HepG2 (cell line): Measurements from ENCODE around the gene SYNE1. TPM values are rescaled to one million over a fixed set of nuclear protein-coding genes. Genes with fewer than 3 reads are reported as not detected.
A peak's percentile ranks its signal among the peaks of the same experiment; 100 is the strongest.

Source experiments
- ATAC-seq: fragments of 200-7000 bp; cut with Tn5 transposase; 3 replicates; pipeline ENCODE4 v1.9.1; 2020; ENCODE audit warnings: mild to moderate bottlenecking, moderate library complexity
- BruUV-seq: library from RNA; stranded (reverse); fragments of 400-500 nt; replicated peaks from 2 replicates; lab custom pipeline; 2021; lab: Mats Ljungman, UMichigan
- CTCF ChIA-PET: fragments of 300-600 bp; formaldehyde crosslinking; extraction: SDS; loops from one replicate; lab custom pipeline; 2021; ENCODE audit warnings: low total read pairs, inconsistent platforms, low intra/inter-chr PET ratio; lab: Yijun Ruan, JAX
- POLR2A ChIA-PET: fragments of 350-600 bp; sonication (Branson Sonifier 250); formaldehyde crosslinking; loops from one replicate; lab custom pipeline; 2020; ENCODE audit warnings: antibody characterized with exemption, inconsistent platforms; lab: Yijun Ruan, JAX
- DNase-seq: peaks from one replicate; pipeline ENCODE4 v3.0.0-alpha.2; 2015; ENCODE audit warnings: low spot score
- FAIRE-seq: peaks from 3 replicates; lab custom pipeline; 2011; peaks lifted over from hg19 to GRCh38; lab: Jason Lieb, UNC
- H2AFZ ChIP-seq: one replicate; pipeline ENCODE4 v1.6.1; 2011; ENCODE audit warnings: low read length, inconsistent platforms
- H3K27ac ChIP-seq: fragments of 300-600 bp; 3 replicates; pipeline ENCODE4 v1.8.0; 2011; ENCODE audit warnings: mixed run types, mild to moderate bottlenecking, mixed read lengths, low read length, inconsistent platforms; ENCODE audit not compliant: insufficient read depth; ENCODE audit errors: extremely low read length
- H3K27me3 ChIP-seq, 2 experiments: fragments of 200-600 bp in 1 of 2; 2 replicates in 1 of 2; 3 replicates in 1 of 2; pipeline versions ENCODE4 v1.6.0 to v1.8.0; 2011; ENCODE audit warnings: low read length in 2 of 2, mild to moderate bottlenecking in 2 of 2, moderate library complexity in 2 of 2, inconsistent platforms in 1 of 2; ENCODE audit not compliant: insufficient read depth in 2 of 2, control insufficient read depth in 1 of 2
- H3K36me3 ChIP-seq, 2 experiments: fragments of 200-600 bp in 1 of 2; replicated peaks in 1 of 2; 2 replicates in 1 of 2; 3 replicates in 1 of 2; pipeline versions ENCODE4 v1.5.1 to v1.8.0; 2011; ENCODE audit warnings: low read length in 2 of 2, inconsistent platforms in 1 of 2; ENCODE audit not compliant: insufficient read depth in 2 of 2, control insufficient read depth in 1 of 2
- H3K4me1 ChIP-seq: 2 replicates; pipeline ENCODE4 v1.5.1; 2012; ENCODE audit warnings: low read length, inconsistent platforms; ENCODE audit not compliant: insufficient read depth
- H3K4me2 ChIP-seq: 2 replicates; pipeline ENCODE4 v1.6.0; 2011; ENCODE audit warnings: low read depth, low read length, inconsistent platforms
- H3K4me3 ChIP-seq, 3 experiments: fragments of 200-600 bp in 1 of 3; sonication (generic), shearing (Covaris generic) in 1 of 3; replicated peaks in 1 of 3; 2 replicates each; pipeline ENCODE4 v1.5.1; 2011 to 2016; ENCODE audit warnings: low read length in 3 of 3, inconsistent platforms in 2 of 3, low read depth in 2 of 3, mild to moderate bottlenecking in 2 of 3, control low read depth in 1 of 3, mixed read lengths in 1 of 3; ENCODE audit not compliant: insufficient read depth in 1 of 3
- H3K79me2 ChIP-seq: one replicate; pipeline ENCODE4 v1.6.1; 2011; ENCODE audit warnings: low read length, inconsistent platforms; ENCODE audit not compliant: insufficient read depth
- H3K9ac ChIP-seq: 2 replicates; pipeline ENCODE4 v1.6.0; 2011; ENCODE audit warnings: mild to moderate bottlenecking, low read depth, low read length, inconsistent platforms; ENCODE audit not compliant: insufficient read depth
- H3K9me3 ChIP-seq: 2 replicates; pipeline ENCODE4 v1.5.1; 2012; ENCODE audit warnings: mild to moderate bottlenecking, low read length
- H4K20me1 ChIP-seq: 2 replicates; pipeline ENCODE4 v1.6.0; 2011; ENCODE audit warnings: inconsistent platforms, mild to moderate bottlenecking, low read length, moderate library complexity; ENCODE audit not compliant: insufficient read depth
- FIP1L1 ChIP-seq: fragments of 200-400 bp; formaldehyde crosslinking; IDR thresholded peaks from 2 replicates; pipeline ENCODE4 v1.6.1; 2018; ENCODE audit warnings: low read depth, mild to moderate bottlenecking, low read length, moderate library complexity, borderline replicate concordance; ENCODE audit not compliant: insufficient read depth
- POLR2AphosphoS2 ChIP-seq: IDR thresholded peaks from 2 replicates; pipeline ENCODE4 v1.6.1; 2011; ENCODE audit warnings: low read depth, low read length, improper control_type of control experiment
- PRDM10 ChIP-seq: sonication (generic); formaldehyde crosslinking; IDR thresholded peaks from 2 replicates; pipeline ENCODE4 v1.4.0; 2020; ENCODE audit warnings: low read depth, missing genetic modification reagents
- PRPF4 ChIP-seq: fragments of 200-400 bp; formaldehyde crosslinking; IDR thresholded peaks from 2 replicates; pipeline ENCODE4 v1.6.1; 2016; ENCODE audit warnings: low read length, low read depth; ENCODE audit not compliant: poor library complexity, severe bottlenecking
- SATB2 ChIP-seq: sonication (generic); formaldehyde crosslinking; IDR thresholded peaks from 2 replicates; pipeline ENCODE4 v1.5.0; 2020; ENCODE audit warnings: missing genetic modification reagents
- SIN3B ChIP-seq: fragments of 150-350 bp; IDR thresholded peaks from 2 replicates; pipeline ENCODE4 v1.6.1; 2014; ENCODE audit warnings: low read length
- STAG1 ChIP-seq: sonication (generic); formaldehyde crosslinking; IDR thresholded peaks from 2 replicates; pipeline ENCODE4 v1.4.0; 2020; ENCODE audit warnings: missing genetic modification reagents
- TAF1 ChIP-seq: sonication (generic); formaldehyde crosslinking; IDR thresholded peaks from 2 replicates; pipeline ENCODE4 v1.4.0; 2020; ENCODE audit warnings: missing genetic modification reagents
- ZNF224 ChIP-seq: sonication (generic); formaldehyde crosslinking; IDR thresholded peaks from 2 replicates; pipeline ENCODE4 v1.5.0; 2020; ENCODE audit warnings: mild to moderate bottlenecking, missing genetic modification reagents
- ZNF232 ChIP-seq: sonication (generic); formaldehyde crosslinking; IDR thresholded peaks from 2 replicates; pipeline ENCODE4 v1.4.0; 2020; ENCODE audit warnings: missing genetic modification reagents, borderline replicate concordance
- ZNF280B ChIP-seq: sonication (generic); formaldehyde crosslinking; IDR thresholded peaks from 2 replicates; pipeline ENCODE4 v1.5.0; 2020; ENCODE audit warnings: missing genetic modification reagents, mild to moderate bottlenecking, borderline replicate concordance
- ZNF292 ChIP-seq: sonication (generic); formaldehyde crosslinking; IDR thresholded peaks from 2 replicates; pipeline ENCODE4 v1.8.1; 2022; ENCODE audit warnings: mild to moderate bottlenecking, low read depth, missing genetic modification reagents, borderline replicate concordance
- ZNF354B ChIP-seq: sonication (generic); formaldehyde crosslinking; IDR thresholded peaks from 2 replicates; pipeline ENCODE4 v1.8.0; 2022; ENCODE audit warnings: mild to moderate bottlenecking, missing genetic modification reagents
- ZNF557 ChIP-seq: sonication (generic); formaldehyde crosslinking; IDR thresholded peaks from 2 replicates; pipeline ENCODE4 v1.4.0; 2020; ENCODE audit warnings: missing genetic modification reagents
- ZNF776 ChIP-seq: sonication (generic); formaldehyde crosslinking; IDR thresholded peaks from 2 replicates; pipeline ENCODE4 v1.4.0; 2020; ENCODE audit warnings: mild to moderate bottlenecking, missing genetic modification reagents
- WGBS: methylation state at CpG from one replicate; pipeline ENCODE4 v1.1.6; 2017; ENCODE audit warnings: low lambda C conversion rate; 5-methylcytosine and 5-hydroxymethylcytosine counted together
- in situ Hi-C: cut with HindIII; loops from 2 replicates; pipeline ENCODE4 v1.10.0; 2017; ENCODE audit warnings: low pct_unique_long_range_greater_than_20kb; ENCODE audit not compliant: extremely low pct_ligation_motif_present
- intact Hi-C: fragments of 100-400 bp; cut with micrococcal nuclease; formaldehyde crosslinking; loops from one replicate; pipeline ENCODE4 v1.10.0; 2022; ENCODE audit not compliant: unreplicated experiment
- polyA plus RNA-seq, 8 experiments: library from polyadenylated mRNA; depleted of rRNA in 3 of 8; stranded (reverse) in 7 of 8; unstranded in 1 of 8; fragments of >200 nt; fragmentation: Illumina TruSeq in 4 of 8; extraction: Trizol in 4 of 8; gene quantifications; 2 replicates each; pipeline versions ENCODE4 v1.2.1 to v1.2.3, GENCODE V29; 2011 to 2016; ENCODE audit warnings: low read depth in 4 of 8, missing spikeins in 1 of 8, mixed read lengths in 1 of 8; ENCODE audit not compliant: insufficient read depth in 1 of 8
- total RNA-seq, 5 experiments: library from RNA; depleted of rRNA; stranded (reverse); fragments of >200 nt; fragmentation: Illumina TruSeq; extraction: Trizol; gene quantifications; 2 replicates each; pipeline ENCODE4 v1.2.3, GENCODE V29; 2016; ENCODE audit warnings: low read depth in 1 of 5
- TF ChIP-seq, protein P1 (sequence below): IDR thresholded peaks from 2 replicates; pipeline ENCODE4 v1.6.1; 2016; ENCODE audit warnings: missing genetic modification reagents, missing compliant biosample characterization

SYNE1 gene
- total and polyA plus RNA-seq, 2 of the 13 experiments (the other 11 are each of a cell fraction or from before 2014, with no cell fraction given): 5.5 to 15.9 TPM

DNA sequence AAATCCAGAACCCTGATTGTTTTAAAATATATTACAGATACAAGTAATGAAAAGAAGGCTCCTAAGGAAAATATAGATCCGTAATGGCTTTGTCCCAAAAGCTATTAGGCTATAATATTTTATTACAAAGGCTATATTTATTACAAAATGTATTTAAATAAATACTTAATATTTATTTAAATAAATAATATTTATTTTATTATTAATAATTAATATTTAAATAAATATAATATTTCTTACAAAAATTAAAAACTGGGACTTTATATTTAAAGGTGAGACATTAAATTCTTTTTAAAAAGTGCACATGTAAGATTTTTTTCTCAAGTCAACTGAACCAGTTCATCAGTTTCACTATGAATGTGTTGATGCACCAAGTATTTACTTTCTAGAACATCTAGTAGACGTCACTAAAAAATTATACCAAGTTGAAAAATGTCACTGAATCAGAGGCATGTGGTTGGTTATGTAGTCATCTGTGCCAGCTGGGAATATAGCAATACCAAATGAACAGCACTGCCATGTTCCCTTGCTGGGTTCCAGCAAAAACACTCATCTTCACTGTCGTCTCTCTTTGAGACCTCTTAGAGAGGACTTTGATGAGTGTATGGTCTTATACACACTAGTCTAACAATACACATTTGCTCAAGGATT is 550.8 kb downstream of the SYNE1 start (continued):
- TF ChIP-seq ZNF776 (CRISPR knock-in tag) (no peak), SATB2 (CRISPR knock-in tag) (no peak), POLR2AphosphoS2 (no peak), SIN3B (no peak), PRPF4 (no peak), ZNF224 (CRISPR knock-in tag) (no peak), ZNF232 (CRISPR knock-in tag) (no peak)

- intact Hi-C loops: loop anchor here (10.0 kb wide), 1 partner anchor 321 kb away; no protein-coding TSS in a partner anchor
- Histone ChIP-seq H3K4me2 (no peak overlapping the region), H3K36me3 (no peaks in the 10 kb centered on the region), H4K20me1 (no peaks in the 10 kb centered on the region), H3K4me3 (no peak overlapping the region), H3K4me1 (no peaks in the 10 kb centered on the region), H3K79me2 (no peaks in the 10 kb centered on the region), H3K27ac (no peak overlapping the region), H3K9me3 (no peaks in the 10 kb centered on the region), H3K27me3 (no peaks in the 10 kb centered on the region), H2AFZ (no peak overlapping the region), H3K9ac (no peak overlapping the region)
- ATAC-seq (no peak), FAIRE-seq (no peak), DNase-seq (peak; percentile 13)
- WGBS: 1% methylated on average over 4 of the region's 4 CpGs
- no TSS peak for BruUV-seq
- CTCF ChIA-PET: no interaction called here
- in situ Hi-C loops: no loop called here
- POLR2A ChIA-PET: no interaction called here
- no peak for TF ChIP-seq ZNF557 (CRISPR knock-in tag)
- TF ChIP-seq STAG1 (CRISPR knock-in tag): no peak
- no peak for TF ChIP-seq PRDM10 (CRISPR knock-in tag)
- no peak for TF ChIP-seq ZNF354B (CRISPR knock-in tag)
- no peak for TF ChIP-seq TAF1
- TF ChIP-seq, protein P1, sequence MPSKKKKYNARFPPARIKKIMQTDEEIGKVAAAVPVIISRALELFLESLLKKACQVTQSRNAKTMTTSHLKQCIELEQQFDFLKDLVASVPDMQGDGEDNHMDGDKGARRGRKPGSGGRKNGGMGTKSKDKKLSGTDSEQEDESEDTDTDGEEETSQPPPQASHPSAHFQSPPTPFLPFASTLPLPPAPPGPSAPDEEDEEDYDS (CRISPR knock-in tag): no peak
- no peak for TF ChIP-seq ZNF292 (CRISPR knock-in tag)
- TF ChIP-seq ZNF280B: no peak
- TF ChIP-seq FIP1L1: no peak
These were observed 551.7 kb downstream of the SYNE1 start for GRCh38 chr6:152085451-152085921.
